ENCODE results near the gene ANKRD17.

The ANKRD17 gene

GRCh38 chr4:73037057-73037456, 221.5 kb downstream of the ANKRD17 start:
- no peak overlapping the region for H3K4me3 ChIP-seq (ENCODE audit: low read length)
- no peak for DNase-seq (ENCODE audit: low read depth)
- TF ChIP-seq CTCF (IDR thresholded peaks at IDR 0.05; ENCODE audit: insufficient read depth, low read depth, low read length, missing control alignments), result no peak

GRCh38 chr4:73036123-73036522, 222.5 kb downstream of the ANKRD17 start:
- H3K4me3 ChIP-seq (ENCODE audit: low read length), result no peak overlapping the region
- TF ChIP-seq CTCF (IDR thresholded peaks at IDR 0.05; ENCODE audit: insufficient read depth, low read depth, low read length, missing control alignments), result no peak
- DNase-seq (ENCODE audit: low read depth), result no peak

DNA sequence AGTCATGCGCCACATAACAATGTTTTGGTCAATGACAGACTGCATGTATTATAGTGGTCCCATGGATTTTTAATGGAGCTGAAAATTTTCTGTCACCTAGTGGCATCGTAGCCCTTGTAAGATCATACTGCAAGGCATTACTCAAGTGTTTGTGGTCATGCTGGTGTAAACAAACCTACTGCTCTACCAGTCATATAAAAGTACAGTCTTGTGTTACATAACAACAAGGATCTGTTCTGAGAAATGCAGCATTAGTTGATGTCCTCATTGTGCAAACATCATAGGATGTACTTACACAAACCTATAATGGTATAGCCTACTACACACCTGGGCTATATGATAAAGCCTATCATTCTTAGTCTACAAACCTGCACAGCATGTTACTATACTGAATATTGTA, 223.7 kb downstream of the ANKRD17 start:
- DNase-seq (ENCODE audit: low read depth), result peak; percentile 8
- H3K4me3 ChIP-seq (ENCODE audit: low read length), result no peak overlapping the region
- TF ChIP-seq CTCF (IDR thresholded peaks at IDR 0.05; ENCODE audit: insufficient read depth, low read depth, low read length, missing control alignments), result no peak

DNA sequence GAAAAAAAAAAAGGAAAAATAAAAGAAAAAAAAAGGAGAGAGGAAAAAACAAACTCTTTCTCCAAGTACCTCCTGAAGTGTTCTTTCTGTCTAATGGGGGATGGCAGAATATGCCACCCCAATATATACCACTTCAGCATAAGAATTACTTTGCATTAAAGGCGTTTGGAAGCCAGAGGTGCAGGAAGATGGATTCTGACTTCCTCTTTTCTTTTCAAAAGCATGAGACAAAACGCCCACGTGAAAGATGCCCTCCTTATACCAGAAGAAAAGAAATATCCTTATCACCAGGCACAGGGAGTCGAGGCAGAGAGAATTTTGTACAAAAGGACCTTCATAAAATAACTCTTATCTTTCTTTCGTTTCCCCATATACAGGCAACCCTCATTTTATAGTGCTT, 230.0 kb downstream of the ANKRD17 start:
- no peak overlapping the region for H3K4me3 ChIP-seq (ENCODE audit: low read length)
- TF ChIP-seq CTCF (IDR thresholded peaks at IDR 0.05; ENCODE audit: insufficient read depth, low read depth, low read length, missing control alignments), result no peak
- no peak for DNase-seq (ENCODE audit: low read depth)
